ENCODE data around the gene LGALS3BP. TPM values are rescaled to one million over a fixed set of nuclear protein-coding genes. Genes with fewer than 3 reads are reported as not detected.

The LGALS3BP gene
- total and polyA plus RNA-seq, 2 of the 13 experiments (the other 11 are each of a cell fraction or from before 2014, with no cell fraction given), result 137 to 332 TPM

DNA sequence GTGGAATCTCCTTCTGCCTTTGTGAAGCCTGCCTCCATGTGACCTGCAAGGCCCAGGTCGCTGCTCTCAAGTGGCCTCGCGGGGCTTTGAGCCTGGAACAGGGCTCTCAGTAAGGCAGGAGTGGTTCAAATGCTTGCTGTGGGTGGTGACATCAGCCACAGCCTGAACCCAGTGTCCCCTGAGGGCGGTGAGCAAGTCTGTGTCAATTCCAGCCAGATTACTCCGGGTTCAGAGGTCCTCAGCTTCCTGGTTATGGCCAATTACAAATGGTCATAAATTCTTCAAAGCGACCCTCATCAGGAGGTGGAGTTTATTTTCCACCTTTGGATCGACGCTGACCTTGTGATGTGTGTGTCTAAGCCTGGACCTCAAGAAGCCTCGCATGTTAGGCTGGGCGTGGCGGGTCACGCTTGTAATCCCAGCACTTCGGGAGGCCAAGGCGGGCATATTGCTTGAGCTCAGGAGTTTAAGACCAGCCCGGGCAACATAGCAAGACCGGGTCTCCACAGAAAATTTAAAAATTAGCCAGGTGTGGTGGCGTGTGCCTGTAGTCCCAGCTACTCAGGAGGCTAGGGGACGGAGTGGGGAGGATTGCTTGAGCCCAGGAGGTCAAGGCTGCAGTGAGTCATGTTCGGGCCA is 17.3 kb downstream of the LGALS3BP start (continued):
- TF ChIP-seq, protein P1, sequence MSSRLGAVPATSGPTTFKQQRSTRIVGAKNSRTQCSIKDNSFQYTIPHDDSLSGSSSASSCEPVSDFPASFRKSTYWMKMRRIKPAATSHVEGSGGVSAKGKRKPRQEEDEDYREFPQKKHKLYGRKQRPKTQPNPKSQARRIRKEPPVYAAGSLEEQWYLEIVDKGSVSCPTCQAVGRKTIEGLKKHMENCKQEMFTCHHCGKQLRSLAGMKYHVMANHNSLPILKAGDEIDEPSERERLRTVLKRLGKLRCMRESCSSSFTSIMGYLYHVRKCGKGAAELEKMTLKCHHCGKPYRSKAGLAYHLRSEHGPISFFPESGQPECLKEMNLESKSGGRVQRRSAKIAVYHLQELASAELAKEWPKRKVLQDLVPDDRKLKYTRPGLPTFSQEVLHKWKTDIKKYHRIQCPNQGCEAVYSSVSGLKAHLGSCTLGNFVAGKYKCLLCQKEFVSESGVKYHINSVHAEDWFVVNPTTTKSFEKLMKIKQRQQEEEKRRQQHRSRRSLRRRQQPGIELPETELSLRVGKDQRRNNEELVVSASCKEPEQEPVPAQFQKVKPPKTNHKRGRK (CRISPR knock-in tag; IDR thresholded peaks at IDR 0.05), result no peak
- TF ChIP-seq, protein P2, sequence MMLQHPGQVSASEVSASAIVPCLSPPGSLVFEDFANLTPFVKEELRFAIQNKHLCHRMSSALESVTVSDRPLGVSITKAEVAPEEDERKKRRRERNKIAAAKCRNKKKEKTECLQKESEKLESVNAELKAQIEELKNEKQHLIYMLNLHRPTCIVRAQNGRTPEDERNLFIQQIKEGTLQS (CRISPR knock-in tag; IDR thresholded peaks at IDR 0.05), result peak; percentile 92
- TF ChIP-seq ZNF589 (CRISPR knock-in tag; conservative IDR thresholded peaks at IDR 0.05), result 0 out of 2 replicates have a peak, but pooled peaks have one; percentile 45
- no peak for TF ChIP-seq TAF15 (IDR thresholded peaks at IDR 0.05; ENCODE audit: low read depth, low read length, poor library complexity, severe bottlenecking)
- TF ChIP-seq SIN3B (IDR thresholded peaks at IDR 0.05; ENCODE audit: low read length), result no peak
- TF ChIP-seq ZNF354B (CRISPR knock-in tag; IDR thresholded peaks at IDR 0.05), result no peak
- no peak for TF ChIP-seq KLF11 (CRISPR knock-in tag; IDR thresholded peaks at IDR 0.05)
- TF ChIP-seq TP53 (CRISPR knock-in tag; conservative IDR thresholded peaks at IDR 0.05), result no peak
- TF ChIP-seq, protein P3, sequence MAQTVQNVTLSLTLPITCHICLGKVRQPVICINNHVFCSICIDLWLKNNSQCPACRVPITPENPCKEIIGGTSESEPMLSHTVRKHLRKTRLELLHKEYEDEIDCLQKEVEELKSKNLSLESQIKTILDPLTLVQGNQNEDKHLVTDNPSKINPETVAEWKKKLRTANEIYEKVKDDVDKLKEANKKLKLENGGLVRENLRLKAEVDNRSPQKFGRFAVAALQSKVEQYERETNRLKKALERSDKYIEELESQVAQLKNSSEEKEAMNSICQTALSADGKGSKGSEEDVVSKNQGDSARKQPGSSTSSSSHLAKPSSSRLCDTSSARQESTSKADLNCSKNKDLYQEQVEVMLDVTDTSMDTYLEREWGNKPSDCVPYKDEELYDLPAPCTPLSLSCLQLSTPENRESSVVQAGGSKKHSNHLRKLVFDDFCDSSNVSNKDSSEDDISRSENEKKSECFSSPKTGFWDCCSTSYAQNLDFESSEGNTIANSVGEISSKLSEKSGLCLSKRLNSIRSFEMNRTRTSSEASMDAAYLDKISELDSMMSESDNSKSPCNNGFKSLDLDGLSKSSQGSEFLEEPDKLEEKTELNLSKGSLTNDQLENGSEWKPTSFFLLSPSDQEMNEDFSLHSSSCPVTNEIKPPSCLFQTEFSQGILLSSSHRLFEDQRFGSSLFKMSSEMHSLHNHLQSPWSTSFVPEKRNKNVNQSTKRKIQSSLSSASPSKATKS (CRISPR knock-in tag; IDR thresholded peaks at IDR 0.05), result no peak
- TF ChIP-seq, protein P4, sequence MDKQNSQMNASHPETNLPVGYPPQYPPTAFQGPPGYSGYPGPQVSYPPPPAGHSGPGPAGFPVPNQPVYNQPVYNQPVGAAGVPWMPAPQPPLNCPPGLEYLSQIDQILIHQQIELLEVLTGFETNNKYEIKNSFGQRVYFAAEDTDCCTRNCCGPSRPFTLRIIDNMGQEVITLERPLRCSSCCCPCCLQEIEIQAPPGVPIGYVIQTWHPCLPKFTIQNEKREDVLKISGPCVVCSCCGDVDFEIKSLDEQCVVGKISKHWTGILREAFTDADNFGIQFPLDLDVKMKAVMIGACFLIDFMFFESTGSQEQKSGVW (CRISPR knock-in tag; IDR thresholded peaks at IDR 0.05; ENCODE audit: borderline replicate concordance), result no peak
- peak; percentile 17; the same call in 1 of the 2 replicates for TF ChIP-seq ZNF337 (CRISPR knock-in tag; IDR thresholded peaks at IDR 0.05; ENCODE audit: borderline replicate concordance, low read depth)
- TF ChIP-seq, protein P5, sequence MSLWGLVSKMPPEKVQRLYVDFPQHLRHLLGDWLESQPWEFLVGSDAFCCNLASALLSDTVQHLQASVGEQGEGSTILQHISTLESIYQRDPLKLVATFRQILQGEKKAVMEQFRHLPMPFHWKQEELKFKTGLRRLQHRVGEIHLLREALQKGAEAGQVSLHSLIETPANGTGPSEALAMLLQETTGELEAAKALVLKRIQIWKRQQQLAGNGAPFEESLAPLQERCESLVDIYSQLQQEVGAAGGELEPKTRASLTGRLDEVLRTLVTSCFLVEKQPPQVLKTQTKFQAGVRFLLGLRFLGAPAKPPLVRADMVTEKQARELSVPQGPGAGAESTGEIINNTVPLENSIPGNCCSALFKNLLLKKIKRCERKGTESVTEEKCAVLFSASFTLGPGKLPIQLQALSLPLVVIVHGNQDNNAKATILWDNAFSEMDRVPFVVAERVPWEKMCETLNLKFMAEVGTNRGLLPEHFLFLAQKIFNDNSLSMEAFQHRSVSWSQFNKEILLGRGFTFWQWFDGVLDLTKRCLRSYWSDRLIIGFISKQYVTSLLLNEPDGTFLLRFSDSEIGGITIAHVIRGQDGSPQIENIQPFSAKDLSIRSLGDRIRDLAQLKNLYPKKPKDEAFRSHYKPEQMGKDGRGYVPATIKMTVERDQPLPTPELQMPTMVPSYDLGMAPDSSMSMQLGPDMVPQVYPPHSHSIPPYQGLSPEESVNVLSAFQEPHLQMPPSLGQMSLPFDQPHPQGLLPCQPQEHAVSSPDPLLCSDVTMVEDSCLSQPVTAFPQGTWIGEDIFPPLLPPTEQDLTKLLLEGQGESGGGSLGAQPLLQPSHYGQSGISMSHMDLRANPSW (CRISPR knock-in tag; IDR thresholded peaks at IDR 0.05; ENCODE audit: borderline replicate concordance), result peak; percentile 83; the same call in 1 of the 2 replicates

Measured in HepG2 (cell line).